AG09309 (cell line): ENCODE data around the gene MORN5.
A peak's percentile ranks its signal among the peaks of the same experiment; 100 is the strongest.

Experiments used
- DNase-seq: peaks from one replicate; pipeline ENCODE4 v3.0.0-alpha.2; 2010; ENCODE audit warnings: low read depth
- H3K4me3 ChIP-seq: 2 replicates; pipeline ENCODE4 v1.5.1; 2011; ENCODE audit warnings: mild to moderate bottlenecking, low read depth, low read length, moderate library complexity; ENCODE audit not compliant: control insufficient read depth
- TF ChIP-seq, protein P1 (sequence below): IDR thresholded peaks from 2 replicates; pipeline ENCODE4 v1.5.1; 2011; ENCODE audit warnings: mild to moderate bottlenecking, low read depth, low read length, inconsistent platforms; ENCODE audit not compliant: insufficient read depth, control insufficient read depth; ENCODE audit errors: missing control alignments

Gene MORN5

DNA sequence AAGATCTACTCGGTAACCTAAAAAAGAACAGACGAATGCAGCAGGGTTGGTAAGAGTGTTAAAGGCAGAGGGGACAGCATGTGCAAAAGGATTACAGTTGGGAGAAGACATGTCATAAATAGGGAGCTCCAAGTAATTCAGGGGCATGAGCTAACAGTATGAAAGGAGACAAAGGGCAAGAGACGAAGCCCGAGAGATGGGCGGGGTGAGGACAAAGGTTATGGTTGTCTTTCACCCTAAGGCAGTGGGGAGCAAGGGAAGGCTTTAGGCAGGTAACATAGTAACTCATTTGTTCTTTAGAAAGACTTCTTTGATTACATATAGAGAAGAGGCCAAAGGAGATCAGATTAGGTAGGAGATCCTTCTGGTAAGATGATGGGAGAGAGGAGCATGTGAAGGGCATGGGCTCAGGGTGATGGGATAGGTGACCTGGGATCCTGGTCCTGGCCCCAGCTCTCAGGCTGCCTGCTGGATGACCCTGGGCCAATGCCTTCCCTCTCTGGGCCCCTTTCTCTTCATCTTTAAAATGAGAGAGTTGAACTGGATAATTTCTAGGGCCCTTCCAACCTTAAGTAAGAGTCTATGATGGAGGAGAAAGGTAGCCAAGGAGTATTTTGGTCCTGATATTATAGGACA lies 19.5 kb downstream of the MORN5 start:
- H3K4me3 ChIP-seq: no peak overlapping the region
- TF ChIP-seq, protein P1, sequence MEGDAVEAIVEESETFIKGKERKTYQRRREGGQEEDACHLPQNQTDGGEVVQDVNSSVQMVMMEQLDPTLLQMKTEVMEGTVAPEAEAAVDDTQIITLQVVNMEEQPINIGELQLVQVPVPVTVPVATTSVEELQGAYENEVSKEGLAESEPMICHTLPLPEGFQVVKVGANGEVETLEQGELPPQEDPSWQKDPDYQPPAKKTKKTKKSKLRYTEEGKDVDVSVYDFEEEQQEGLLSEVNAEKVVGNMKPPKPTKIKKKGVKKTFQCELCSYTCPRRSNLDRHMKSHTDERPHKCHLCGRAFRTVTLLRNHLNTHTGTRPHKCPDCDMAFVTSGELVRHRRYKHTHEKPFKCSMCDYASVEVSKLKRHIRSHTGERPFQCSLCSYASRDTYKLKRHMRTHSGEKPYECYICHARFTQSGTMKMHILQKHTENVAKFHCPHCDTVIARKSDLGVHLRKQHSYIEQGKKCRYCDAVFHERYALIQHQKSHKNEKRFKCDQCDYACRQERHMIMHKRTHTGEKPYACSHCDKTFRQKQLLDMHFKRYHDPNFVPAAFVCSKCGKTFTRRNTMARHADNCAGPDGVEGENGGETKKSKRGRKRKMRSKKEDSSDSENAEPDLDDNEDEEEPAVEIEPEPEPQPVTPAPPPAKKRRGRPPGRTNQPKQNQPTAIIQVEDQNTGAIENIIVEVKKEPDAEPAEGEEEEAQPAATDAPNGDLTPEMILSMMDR: no peak

DNA sequence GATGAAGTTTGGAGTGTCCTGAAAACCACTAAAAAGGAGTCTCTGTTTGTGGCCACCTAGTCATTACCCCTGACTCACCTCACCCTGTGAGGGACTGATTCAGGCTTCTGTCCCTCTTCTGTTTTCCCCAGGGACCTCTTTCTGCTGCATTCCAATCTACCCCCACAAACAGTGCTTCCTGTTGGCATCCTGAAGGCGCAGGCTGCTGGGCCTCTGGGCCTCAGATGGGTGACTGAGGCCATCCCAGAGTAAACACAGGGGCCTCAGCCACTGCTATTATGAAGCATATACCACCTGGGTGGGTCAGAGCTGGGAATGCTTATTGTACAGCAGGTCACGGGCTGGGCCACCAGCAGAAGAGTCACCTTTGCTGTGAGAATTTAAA lies 20.0 kb downstream of the MORN5 start:
- DNase-seq: no peak
- TF ChIP-seq, protein P1: no peak
- no peak overlapping the region for H3K4me3 ChIP-seq

More for the DNA sequence above, 19.5 kb downstream of the MORN5 start:
- no peak for DNase-seq

DNA sequence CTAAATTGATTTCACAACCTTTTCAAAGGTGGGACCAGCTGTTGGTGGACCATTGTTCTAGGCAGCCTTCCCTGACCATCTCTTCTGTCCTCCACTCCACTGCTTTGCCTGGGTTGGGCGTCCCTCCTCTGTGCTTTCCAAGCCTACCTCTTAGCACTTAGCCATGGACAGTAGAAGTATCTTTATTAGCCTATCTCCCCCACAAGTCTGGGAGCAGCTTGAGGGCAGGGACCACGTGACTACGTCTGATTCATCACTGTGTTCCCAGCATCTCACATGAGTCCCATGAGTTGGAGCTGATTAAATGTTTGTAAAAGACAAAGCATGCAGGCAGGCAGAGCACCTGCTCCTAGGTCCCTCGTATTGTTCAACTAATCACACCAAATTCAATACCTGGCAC lies 20.9 kb downstream of the MORN5 start:
- peak; percentile 56 for DNase-seq
- TF ChIP-seq, protein P1: no peak
- no peak overlapping the region for H3K4me3 ChIP-seq

DNA sequence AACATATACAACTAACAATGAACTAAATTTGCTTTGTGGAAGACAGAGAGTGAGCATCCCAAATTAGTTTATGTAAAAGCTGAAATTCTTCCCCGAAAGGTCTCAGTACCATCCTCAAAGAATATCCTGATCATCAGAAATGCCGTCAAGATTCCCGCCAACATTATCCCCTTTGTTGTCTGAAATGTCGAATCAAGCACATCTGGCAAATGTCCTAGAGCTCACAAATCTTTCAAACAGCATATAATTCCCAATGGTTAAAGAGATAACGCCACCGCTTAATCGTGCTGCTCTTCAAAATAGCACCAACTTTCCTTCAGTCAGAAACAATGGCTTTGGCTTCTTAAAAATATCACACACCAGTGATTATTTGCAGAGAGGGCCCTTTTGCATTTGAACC lies 23.8 kb downstream of the MORN5 start:
- DNase-seq: no peak
- H3K4me3 ChIP-seq: no peak overlapping the region
- TF ChIP-seq, protein P1: no peak

DNA sequence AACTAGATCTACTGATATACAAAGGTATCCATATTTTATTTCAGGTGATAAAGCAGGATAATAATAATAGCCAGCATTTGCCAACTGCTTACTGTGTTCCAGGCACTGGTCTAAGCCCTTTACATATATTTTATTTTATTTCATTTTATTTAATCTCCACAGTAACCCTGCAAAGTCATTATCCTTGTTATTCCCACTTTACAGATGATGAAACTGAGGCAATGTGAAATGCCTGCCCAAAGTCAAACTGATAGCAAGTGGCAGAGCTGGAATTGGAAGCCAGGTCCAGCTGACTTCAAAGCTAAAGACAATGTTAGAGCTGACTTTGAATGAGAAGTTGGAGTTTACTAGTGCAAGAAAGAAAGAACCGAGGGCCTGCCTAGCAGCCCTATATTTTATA lies 24.8 kb downstream of the MORN5 start:
- DNase-seq: no peak
- no peak overlapping the region for H3K4me3 ChIP-seq
- TF ChIP-seq, protein P1: no peak

DNA sequence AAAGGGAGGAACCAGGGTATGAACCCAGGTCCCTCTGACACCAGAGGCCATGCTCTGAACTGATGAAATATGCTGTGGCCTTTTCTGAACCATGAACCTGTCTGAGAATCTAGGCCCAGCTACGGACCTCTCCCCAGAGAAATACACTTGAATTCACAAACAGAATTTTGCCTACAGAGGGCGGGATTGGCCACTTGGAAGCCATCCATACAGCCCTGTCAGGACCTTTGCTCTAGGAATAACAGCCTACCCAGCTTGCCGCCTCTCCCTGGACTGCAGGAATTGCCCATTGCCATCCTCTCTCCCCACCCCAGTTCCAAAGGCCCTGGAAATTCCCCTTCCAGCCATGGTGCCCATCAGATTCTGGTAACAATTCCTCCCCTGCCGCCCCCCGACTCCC lies 26.6 kb downstream of the MORN5 start:
- DNase-seq: no peak
- TF ChIP-seq, protein P1: no peak
- no peak overlapping the region for H3K4me3 ChIP-seq
